HAP-1 (cell line): Measurements from ENCODE around the gene CHST3.

Experiments
- DNase-seq, 2 experiments: peaks; one replicate each; pipeline ENCODE4 v3.0.0-alpha.2; 2016 to 2020; ENCODE audit warnings: low spot score in 2 of 2
- H3K27me3 ChIP-seq: fragments of 250-450 bp; sonication (Bioruptor Pico); 2 replicates; pipeline ENCODE4 v1.5.1; 2020; ENCODE audit warnings: low read depth, mild to moderate bottlenecking, moderate library complexity
- H3K36me3 ChIP-seq: fragments of 250-450 bp; sonication (Bioruptor Pico); replicated peaks from 2 replicates; pipeline ENCODE4 v1.5.1; 2020; ENCODE audit warnings: mild to moderate bottlenecking
- H3K4me1 ChIP-seq: fragments of 250-450 bp; sonication (Bioruptor Pico); 2 replicates; pipeline ENCODE4 v1.5.1; 2020; ENCODE audit warnings: mild to moderate bottlenecking
- H3K4me3 ChIP-seq: fragments of 250-450 bp; sonication (Bioruptor Pico); 2 replicates; pipeline ENCODE4 v1.5.1; 2020; ENCODE audit warnings: mild to moderate bottlenecking, moderate library complexity
- H3K9me3 ChIP-seq: fragments of 250-450 bp; sonication (Bioruptor Pico); 2 replicates; pipeline ENCODE4 v1.5.1; 2020; ENCODE audit warnings: mild to moderate bottlenecking, moderate library complexity
- in situ Hi-C: fragments of 300-500 bp; cut with MboI; formaldehyde crosslinking; loops from 3 replicates; pipeline ENCODE4 v1.14.3; 2020; ENCODE audit warnings: low sequenced_read_pairs, inconsistent platforms, mixed read lengths

The CHST3 gene

GRCh38 chr10:72009425-72010081 is 45.4 kb downstream of the CHST3 start:
- peak; percentile 40 to 70 for DNase-seq
- Histone ChIP-seq H3K36me3 (peaks cover 11% of the 10 kb centered on the region), H3K27me3 (no peaks in the 10 kb centered on the region), H3K4me1 (peaks cover 14% of the 10 kb centered on the region), H3K4me3 (no peak overlapping the region), H3K9me3 (no peaks in the 10 kb centered on the region)
- in situ Hi-C loops = no loop called here

- peaks cover 11% of the 10 kb centered on the region for H3K36me3 ChIP-seq
- no peaks in the 10 kb centered on the region for H3K9me3 ChIP-seq
- no peaks in the 10 kb centered on the region for H3K27me3 ChIP-seq
- in situ Hi-C loops = no loop called here
- H3K4me1 ChIP-seq = peaks cover 14% of the 10 kb centered on the region
- H3K4me3 ChIP-seq = no peak overlapping the region
- no peak for DNase-seq
Observed at GRCh38 chr10:72010234-72010973, 46.2 kb downstream of the CHST3 start.

- H3K4me3 ChIP-seq = no peak overlapping the region
Observed at GRCh38 chr10:72011016-72011415, 46.8 kb downstream of the CHST3 start.

GRCh38 chr10:72011468-72011867 is 47.3 kb downstream of the CHST3 start:
- no peak overlapping the region for H3K4me3 ChIP-seq
- H3K9me3 ChIP-seq = no peaks in the 10 kb centered on the region
- in situ Hi-C loops = no loop called here
- peaks cover 14% of the 10 kb centered on the region for H3K4me1 ChIP-seq
- no peaks in the 10 kb centered on the region for H3K27me3 ChIP-seq
- DNase-seq = no peak
- H3K36me3 ChIP-seq = peaks cover 11% of the 10 kb centered on the region

More at GRCh38 chr10:72011016-72011415, 46.8 kb downstream of the CHST3 start:
- no peak for DNase-seq
- no peaks in the 10 kb centered on the region for H3K27me3 ChIP-seq
- no peaks in the 10 kb centered on the region for H3K9me3 ChIP-seq
- in situ Hi-C loops = no loop called here
- peaks cover 14% of the 10 kb centered on the region for H3K4me1 ChIP-seq
- H3K36me3 ChIP-seq = peaks cover 11% of the 10 kb centered on the region

GRCh38 chr10:72011976-72012512 is 47.8 kb downstream of the CHST3 start:
- H3K27me3 ChIP-seq = no peaks in the 10 kb centered on the region
- H3K9me3 ChIP-seq = no peaks in the 10 kb centered on the region
- in situ Hi-C loops = no loop called here
- no peak for DNase-seq
- peaks cover 14% of the 10 kb centered on the region for H3K4me1 ChIP-seq
- H3K4me3 ChIP-seq = no peak overlapping the region
- peaks cover 11% of the 10 kb centered on the region for H3K36me3 ChIP-seq

GRCh38 chr10:72012796-72013195 is 48.6 kb downstream of the CHST3 start:
- Histone ChIP-seq H3K9me3 (no peaks in the 10 kb centered on the region), H3K36me3 (peaks cover 11% of the 10 kb centered on the region), H3K4me3 (no peak overlapping the region), H3K27me3 (no peaks in the 10 kb centered on the region), H3K4me1 (peaks cover 14% of the 10 kb centered on the region)
- in situ Hi-C loops = no loop called here
- DNase-seq = no peak

- Histone ChIP-seq H3K36me3 (peaks cover 9% of the 10 kb centered on the region), H3K9me3 (no peaks in the 10 kb centered on the region), H3K27me3 (no peaks in the 10 kb centered on the region), H3K4me3 (no peak overlapping the region), H3K4me1 (peaks cover 14% of the 10 kb centered on the region)
- in situ Hi-C loops = no loop called here
- DNase-seq = no peak
Observed at GRCh38 chr10:72013202-72013945, 49.2 kb downstream of the CHST3 start.

- Histone ChIP-seq H3K4me1 (peaks cover 10% of the 10 kb centered on the region), H3K27me3 (no peaks in the 10 kb centered on the region), H3K4me3 (no peak overlapping the region), H3K36me3 (peaks cover 5% of the 10 kb centered on the region; the same call in 1 of the 2 replicates), H3K9me3 (no peaks in the 10 kb centered on the region)
- in situ Hi-C loops = no loop called here
- no peak for DNase-seq
Observed at GRCh38 chr10:72014197-72014596, 50.0 kb downstream of the CHST3 start.

GRCh38 chr10:72014785-72015480 is 50.7 kb downstream of the CHST3 start:
- Histone ChIP-seq H3K4me1 (peaks cover 3% of the 10 kb centered on the region), H3K9me3 (no peaks in the 10 kb centered on the region), H3K27me3 (no peaks in the 10 kb centered on the region), H3K4me3 (no peak overlapping the region), H3K36me3 (0 out of 2 replicates have a peak, but pooled peaks cover 3% of the 10 kb centered on the region)
- no peak for DNase-seq
- in situ Hi-C loops = no loop called here

- in situ Hi-C loops = no loop called here
- no peaks in the 10 kb centered on the region for H3K9me3 ChIP-seq
- no peak for DNase-seq
- no peaks in the 10 kb centered on the region for H3K4me1 ChIP-seq
- no peaks in the 10 kb centered on the region for H3K36me3 ChIP-seq
- H3K4me3 ChIP-seq = no peak overlapping the region
- H3K27me3 ChIP-seq = no peaks in the 10 kb centered on the region
Observed at GRCh38 chr10:72015841-72016240, 51.6 kb downstream of the CHST3 start.

- no peaks in the 10 kb centered on the region for H3K27me3 ChIP-seq
- no peaks in the 10 kb centered on the region for H3K9me3 ChIP-seq
- H3K36me3 ChIP-seq = no peaks in the 10 kb centered on the region
- H3K4me3 ChIP-seq = no peak overlapping the region
- in situ Hi-C loops = no loop called here
- no peak for DNase-seq
- no peaks in the 10 kb centered on the region for H3K4me1 ChIP-seq
Observed at GRCh38 chr10:72016608-72017300, 52.6 kb downstream of the CHST3 start.

- no peaks in the 10 kb centered on the region for H3K36me3 ChIP-seq
- no peaks in the 10 kb centered on the region for H3K4me1 ChIP-seq
- no peaks in the 10 kb centered on the region for H3K27me3 ChIP-seq
- H3K9me3 ChIP-seq = no peaks in the 10 kb centered on the region
- DNase-seq = no peak
- no peak overlapping the region for H3K4me3 ChIP-seq
- in situ Hi-C loops = no loop called here
Observed at GRCh38 chr10:72019085-72019876, 55.1 kb downstream of the CHST3 start.
